Gastroesophageal sphincter (tissue), 3 donors: Measurements from ENCODE around the gene ETFA.

Experiments
- CTCF ChIP-seq, 4 experiments: fragments of 200-600 bp in 2 of 4; fragments of 450-650 bp in 2 of 4; sonication (generic) in 1 of 4; IDR thresholded peaks; one replicate each; pipeline ENCODE4 v1.5.1; 2017 to 2019; ENCODE audit warnings: antibody characterized with exemption in 4 of 4, mild to moderate bottlenecking in 2 of 4, moderate library complexity in 2 of 4
- EP300 ChIP-seq: sonication (generic); formaldehyde crosslinking; IDR thresholded peaks from one replicate; pipeline ENCODE4 v1.6.1; 2017; ENCODE audit warnings: antibody characterized with exemption, mild to moderate bottlenecking
- POLR2A ChIP-seq, 2 donors: fragments of 450-650 bp; IDR thresholded peaks; one replicate each; pipeline ENCODE4 v1.6.1; 2017; ENCODE audit warnings: antibody characterized with exemption in 2 of 2, mild to moderate bottlenecking in 2 of 2, moderate library complexity in 1 of 2

DNA sequence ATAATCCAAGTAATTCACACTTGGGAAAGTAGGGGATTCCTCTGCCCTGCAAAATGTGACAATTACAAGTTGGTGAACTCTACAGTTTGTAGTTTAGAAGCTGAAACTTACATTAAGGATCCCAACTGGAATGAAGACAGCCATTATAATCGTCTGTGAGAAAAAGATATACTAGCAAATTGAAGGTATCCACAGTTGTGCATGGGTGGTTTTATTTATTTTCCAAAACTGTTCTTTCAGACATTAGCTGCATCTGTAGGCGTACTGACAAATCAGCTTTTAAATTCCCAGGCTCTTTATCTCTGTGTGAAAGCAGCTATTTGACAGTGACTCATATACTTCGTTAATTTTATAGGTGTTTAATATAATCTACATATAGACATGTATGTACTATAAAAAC lies 12.8 kb upstream of the ETFA start:
- TF ChIP-seq POLR2A (IDR thresholded peaks at IDR 0.05), result no peak
- TF ChIP-seq EP300, result no peak
- TF ChIP-seq CTCF (IDR thresholded peaks at IDR 0.05), result no peak
